Transverse colon (tissue), 4 donors: ENCODE results near the gene FOLR3. TPM values are rescaled to one million over a fixed set of nuclear protein-coding genes. Genes with fewer than 3 reads are reported as not detected.

Source experiments
- DNase-seq: peaks from one replicate; pipeline ENCODE4 v3.0.0-alpha.2; 2019
- H3K27ac ChIP-seq, 4 donors: fragments of 200-600 bp; sonication (generic); 2 replicates each; pipeline ENCODE4 v1.5.1; 2016 to 2018; ENCODE audit warnings: inconsistent platforms in 4 of 4
- H3K27me3 ChIP-seq: fragments of 200-600 bp; sonication (generic); 2 replicates; pipeline ENCODE4 v1.5.1; 2017; ENCODE audit warnings: inconsistent platforms
- H3K36me3 ChIP-seq, 4 donors: fragments of 200-600 bp; sonication (generic); 2 replicates each; pipeline ENCODE4 v1.5.1; 2017 to 2019; ENCODE audit warnings: inconsistent platforms in 4 of 4
- H3K4me1 ChIP-seq, 4 donors: fragments of 200-600 bp; sonication (generic); 2 replicates each; pipeline ENCODE4 v1.5.1; 2017 to 2020; ENCODE audit warnings: inconsistent platforms in 4 of 4
- H3K4me3 ChIP-seq, 4 donors: fragments of 200-600 bp; sonication (generic); 1 replicate in 1 of 4; 2 replicates in 3 of 4; pipeline versions ENCODE4 v1.5.1 to v1.6.1; 2017 to 2019; ENCODE audit warnings: inconsistent platforms in 4 of 4
- H3K9me3 ChIP-seq, 2 donors: fragments of 200-600 bp; sonication (generic); 2 replicates each; pipeline ENCODE4 v1.5.1; 2017 to 2019; ENCODE audit warnings: inconsistent platforms in 2 of 2
- EP300 ChIP-seq: sonication (generic); formaldehyde crosslinking; IDR thresholded peaks from one replicate; pipeline ENCODE4 v1.6.1; 2017; ENCODE audit warnings: antibody characterized with exemption, low read depth
- POLR2A ChIP-seq: fragments of 450-650 bp; IDR thresholded peaks from one replicate; pipeline ENCODE4 v1.6.1; 2016; ENCODE audit warnings: antibody characterized with exemption, mild to moderate bottlenecking, moderate library complexity
- POLR2AphosphoS5 ChIP-seq, 3 donors: sonication (generic); formaldehyde crosslinking; IDR thresholded peaks; one replicate each; pipeline ENCODE4 v1.6.1; 2016; ENCODE audit warnings: antibody characterized with exemption in 3 of 3
- WGBS, 2 donors: methylation state at CpG; one replicate each; pipeline ENCODE4 v1.1.5; 2018; ENCODE audit warnings: low coverage in 1 of 2; 5-methylcytosine and 5-hydroxymethylcytosine counted together
- in situ Hi-C, 4 donors: fragments of 200-750 bp; cut with MboI; loops; one replicate each; pipeline versions ENCODE4 v1.15.0 to v1.15.1; 2017; ENCODE audit warnings: low sequenced_read_pairs in 3 of 4, low pct_ligation_motif_present in 1 of 4, low pct_unique_long_range_greater_than_20kb in 1 of 4
- intact Hi-C: fragments of 100-400 bp; cut with DNase I; formaldehyde crosslinking; loops from one replicate; pipeline ENCODE4 v1.15.1; 2023; ENCODE audit warnings: low total_unique reads
- total RNA-seq, 4 donors: library from RNA; depleted of rRNA; stranded (reverse); fragments of >200 nt; gene quantifications; one replicate each; pipeline ENCODE4 v1.1.0, GENCODE V29; 2016
- TF ChIP-seq, protein P1 (sequence below), 5 experiments: fragments of 200-600 bp in 3 of 5; fragments of 450-650 bp in 2 of 5; sonication (generic) in 3 of 5; IDR thresholded peaks; 1 replicate in 2 of 5; 2 replicates in 3 of 5; pipeline ENCODE4 v1.5.1; 2016 to 2017; ENCODE audit warnings: antibody characterized with exemption in 5 of 5, inconsistent platforms in 3 of 5, mild to moderate bottlenecking in 2 of 5, moderate library complexity in 1 of 5

FOLR3 gene
- total RNA-seq, 4 donors from 2014 or later, result not detected

GRCh38 chr11:72114570-72114969 lies 21.0 kb upstream of the FOLR3 start:
- Histone ChIP-seq H3K36me3 (no peaks in the 10 kb centered on the region), H3K27me3 (no peaks in the 10 kb centered on the region), H3K9me3 (no peaks in the 10 kb centered on the region), H3K4me1 (peaks cover 0 to 17% (median 8%) of the 10 kb centered on the region in 4 donors), H3K27ac (no peak overlapping the region), H3K4me3 (no peak overlapping the region)
- 91 to 100% methylated on average over 1 of the region's 1 CpG for WGBS, 2 donors
- DNase-seq, result no peak
- intact Hi-C loops, result no loop called here
- in situ Hi-C loops, result no loop called here
- TF ChIP-seq, protein P1, sequence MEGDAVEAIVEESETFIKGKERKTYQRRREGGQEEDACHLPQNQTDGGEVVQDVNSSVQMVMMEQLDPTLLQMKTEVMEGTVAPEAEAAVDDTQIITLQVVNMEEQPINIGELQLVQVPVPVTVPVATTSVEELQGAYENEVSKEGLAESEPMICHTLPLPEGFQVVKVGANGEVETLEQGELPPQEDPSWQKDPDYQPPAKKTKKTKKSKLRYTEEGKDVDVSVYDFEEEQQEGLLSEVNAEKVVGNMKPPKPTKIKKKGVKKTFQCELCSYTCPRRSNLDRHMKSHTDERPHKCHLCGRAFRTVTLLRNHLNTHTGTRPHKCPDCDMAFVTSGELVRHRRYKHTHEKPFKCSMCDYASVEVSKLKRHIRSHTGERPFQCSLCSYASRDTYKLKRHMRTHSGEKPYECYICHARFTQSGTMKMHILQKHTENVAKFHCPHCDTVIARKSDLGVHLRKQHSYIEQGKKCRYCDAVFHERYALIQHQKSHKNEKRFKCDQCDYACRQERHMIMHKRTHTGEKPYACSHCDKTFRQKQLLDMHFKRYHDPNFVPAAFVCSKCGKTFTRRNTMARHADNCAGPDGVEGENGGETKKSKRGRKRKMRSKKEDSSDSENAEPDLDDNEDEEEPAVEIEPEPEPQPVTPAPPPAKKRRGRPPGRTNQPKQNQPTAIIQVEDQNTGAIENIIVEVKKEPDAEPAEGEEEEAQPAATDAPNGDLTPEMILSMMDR (IDR thresholded peaks at IDR 0.05), result no peak
- TF ChIP-seq POLR2A, result no peak
- no peak for TF ChIP-seq EP300
- no peak for TF ChIP-seq POLR2AphosphoS5 (IDR thresholded peaks at IDR 0.05)

DNA sequence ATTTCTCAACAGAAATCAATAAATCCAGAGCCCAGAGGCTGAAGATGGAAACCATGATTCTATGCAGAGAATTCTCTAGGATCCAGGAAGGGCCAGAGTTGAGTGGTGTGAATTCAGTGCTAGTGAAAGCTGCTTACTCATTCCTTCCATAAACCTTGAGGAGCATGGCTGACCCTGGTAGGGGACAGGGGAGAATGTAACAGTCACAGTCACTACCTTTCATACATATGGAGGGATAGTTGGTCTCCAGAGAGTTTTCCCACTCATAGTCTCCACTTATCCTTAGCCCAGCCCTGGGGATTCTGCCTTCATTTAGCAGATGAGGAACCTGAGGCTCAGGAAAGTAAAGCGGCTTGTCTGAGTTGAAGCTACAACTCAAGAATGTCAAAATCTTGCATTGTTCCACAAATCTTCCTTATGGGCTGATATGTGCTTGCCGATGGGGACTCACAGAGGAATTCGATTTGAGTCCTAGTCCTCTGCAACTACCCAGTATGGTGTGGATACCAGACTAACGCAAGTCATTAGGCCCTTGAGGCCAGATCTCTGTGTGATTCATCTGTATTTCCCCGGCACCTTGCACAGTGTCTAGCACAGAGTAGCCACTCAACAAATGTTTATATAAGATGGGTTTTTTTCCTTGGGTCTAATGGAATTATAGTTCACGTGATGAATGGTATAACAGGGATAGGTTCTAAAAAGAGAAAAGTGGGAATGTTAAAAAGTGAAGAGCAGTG lies 19.3 kb upstream of the FOLR3 start:
- Histone ChIP-seq H3K4me1 (peaks cover 0 to 13% (median 8%) of the 10 kb centered on the region in 4 donors), H3K36me3 (no peaks in the 10 kb centered on the region), H3K9me3 (no peaks in the 10 kb centered on the region), H3K27ac (no peak overlapping the region), H3K4me3 (no peak overlapping the region), H3K27me3 (no peaks in the 10 kb centered on the region)
- WGBS, 2 donors, result 92 to 95% methylated on average over 2 to 6 of the region's 6 CpGs
- intact Hi-C loops, result no loop called here
- in situ Hi-C loops, result no loop called here
- TF ChIP-seq, protein P1 (IDR thresholded peaks at IDR 0.05), result no peak
- TF ChIP-seq EP300 (no peak), POLR2A (no peak), POLR2AphosphoS5 (IDR thresholded peaks at IDR 0.05) (no peak)
- no peak for DNase-seq

DNA sequence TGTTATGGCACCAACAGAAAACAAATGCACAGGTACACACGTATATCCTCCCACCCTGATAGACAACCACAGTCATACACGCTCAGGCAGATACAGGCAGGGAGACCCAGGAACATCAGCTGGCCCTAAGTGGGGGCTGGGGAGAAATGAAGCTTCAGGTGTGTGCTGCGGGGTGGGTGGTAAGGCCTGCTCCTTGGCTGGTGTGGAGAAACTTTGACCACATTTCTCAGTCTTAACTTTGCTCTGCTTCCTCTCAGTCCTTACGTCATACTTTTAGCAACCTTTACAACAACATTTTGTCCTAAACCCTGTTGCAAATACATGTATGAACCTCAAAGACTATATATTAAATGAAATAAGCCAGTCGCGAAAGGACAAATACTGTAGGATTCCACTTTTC lies 16.3 kb upstream of the FOLR3 start:
- TF ChIP-seq, protein P1 (IDR thresholded peaks at IDR 0.05), result no peak
- no peak for TF ChIP-seq POLR2AphosphoS5 (IDR thresholded peaks at IDR 0.05)
- TF ChIP-seq POLR2A, result no peak
- no peak for TF ChIP-seq EP300
- DNase-seq, result no peak
- WGBS, 2 donors, result 61 to 76% methylated on average over 3 to 6 of the region's 6 CpGs
- H3K27me3 ChIP-seq, result no peaks in the 10 kb centered on the region
- no peaks in the 10 kb centered on the region for H3K9me3 ChIP-seq
- in situ Hi-C loops (no loop called here), intact Hi-C loops (no loop called here)
- no peaks in the 10 kb centered on the region for H3K4me1 ChIP-seq
- no peak overlapping the region for H3K27ac ChIP-seq
- no peak overlapping the region for H3K4me3 ChIP-seq
- no peaks in the 10 kb centered on the region for H3K36me3 ChIP-seq

DNA sequence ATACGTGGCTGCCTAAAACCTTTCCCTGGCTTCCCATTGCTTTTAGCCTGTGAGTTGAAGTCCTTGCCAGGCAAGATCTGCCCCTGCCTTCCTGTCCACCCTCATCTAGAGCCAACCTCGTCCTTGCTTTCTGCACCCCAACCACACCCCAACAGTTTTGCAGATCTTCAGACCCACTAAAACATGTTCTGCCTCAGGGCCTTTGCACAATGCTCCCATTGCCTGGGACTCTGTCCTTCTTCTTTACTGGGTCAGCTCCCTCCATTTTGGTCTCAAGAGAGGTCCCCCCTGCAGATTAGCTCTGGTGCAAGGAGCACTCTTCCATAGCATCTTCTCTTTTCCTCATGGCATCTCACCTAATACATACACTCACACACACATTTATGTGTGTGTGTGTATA lies 14.6 kb upstream of the FOLR3 start:
- in situ Hi-C loops (no loop called here), intact Hi-C loops (loop anchor here (10.0 kb wide), 1 partner anchor 546 kb away; no protein-coding TSS in a partner anchor)
- H3K9me3 ChIP-seq, result no peaks in the 10 kb centered on the region
- no peak for DNase-seq
- WGBS, 2 donors, result 75 to 80% methylated on average over 2 of the region's 2 CpGs
- TF ChIP-seq POLR2A, result no peak
- no peak for TF ChIP-seq POLR2AphosphoS5 (IDR thresholded peaks at IDR 0.05)
- TF ChIP-seq, protein P1 (IDR thresholded peaks at IDR 0.05), result no peak
- TF ChIP-seq EP300, result no peak
- H3K27ac ChIP-seq, result no peak overlapping the region
- H3K36me3 ChIP-seq, result no peaks in the 10 kb centered on the region
- H3K4me1 ChIP-seq, result no peaks in the 10 kb centered on the region
- no peaks in the 10 kb centered on the region for H3K27me3 ChIP-seq
- H3K4me3 ChIP-seq, result no peak overlapping the region
